Endothelial cell (in vitro differentiated cells): ENCODE data around the gene ENAH. TPM values are rescaled to one million over a fixed set of nuclear protein-coding genes. Genes with fewer than 3 reads are reported as not detected.
"Not testable (repeated sequence)": the region's sequence is repeated elsewhere in the genome, so short reads cannot be mapped to it uniquely, and the experiment has no call there.

Experiments
- DNase-seq: peaks from one replicate; pipeline ENCODE4 v3.0.0; 2021; ENCODE audit warnings: low spot score
- H3K27ac Mint-ChIP-seq: one replicate; pipeline ENCODE4 v1.8.0; 2021; ENCODE audit warnings: mixed read lengths, inconsistent platforms; ENCODE audit not compliant: unreplicated experiment
- H3K27me3 Mint-ChIP-seq: one replicate; pipeline ENCODE4 v1.8.0; 2021; ENCODE audit warnings: mild to moderate bottlenecking, moderate library complexity, mixed read lengths, inconsistent platforms; ENCODE audit not compliant: unreplicated experiment
- H3K36me3 Mint-ChIP-seq: one replicate; pipeline ENCODE4 v1.8.0; 2021; ENCODE audit warnings: mild to moderate bottlenecking, low read depth, mixed read lengths, inconsistent platforms; ENCODE audit not compliant: unreplicated experiment
- H3K4me1 Mint-ChIP-seq: one replicate; pipeline ENCODE4 v1.8.0; 2021; ENCODE audit warnings: mild to moderate bottlenecking, mixed read lengths, inconsistent platforms; ENCODE audit not compliant: unreplicated experiment
- H3K4me3 Mint-ChIP-seq: one replicate; pipeline ENCODE4 v1.8.0; 2021; ENCODE audit warnings: mild to moderate bottlenecking, mixed read lengths, inconsistent platforms; ENCODE audit not compliant: unreplicated experiment
- H3K9me3 Mint-ChIP-seq: one replicate; pipeline ENCODE4 v1.8.0; 2021; ENCODE audit warnings: mixed read lengths, inconsistent platforms; ENCODE audit not compliant: unreplicated experiment
- total RNA-seq: library from RNA; stranded (reverse); fragmentation: NEBNext Ultra II Directional; extraction: Animal tissue kit (Norgen Biotek cat#: 25700); gene quantifications from one replicate; pipeline ENCODE4 v1.2.1, GENCODE V29; 2021; ENCODE audit not compliant: unreplicated experiment
- TF ChIP-seq, protein P1 (sequence below): fragments of 200-600 bp; sonication (generic); IDR thresholded peaks from one replicate; pipeline ENCODE4 v1.5.0; 2021; ENCODE audit warnings: antibody characterized with exemption; ENCODE audit not compliant: unreplicated experiment

The ENAH gene
- total RNA-seq, 1 donor from 2014 or later: 82.9 TPM

DNA sequence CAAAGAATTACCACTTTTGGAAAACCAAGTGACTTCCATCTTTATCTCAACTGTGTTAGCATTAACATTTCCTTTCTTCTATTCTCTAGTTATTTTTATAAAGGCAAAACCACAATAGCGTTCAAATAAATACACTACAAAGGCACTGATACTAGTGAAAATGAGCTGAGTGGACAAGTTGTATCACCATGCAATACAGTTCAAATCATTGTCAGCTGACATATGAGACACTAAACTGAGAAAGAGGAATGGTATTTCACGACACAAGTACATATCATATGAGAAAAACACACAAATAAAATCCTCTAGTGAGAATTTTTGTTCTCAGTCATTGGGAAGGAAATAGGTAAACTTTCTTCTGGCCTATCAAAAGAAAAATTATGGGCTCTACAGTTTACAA lies 26.2 kb downstream of the ENAH start:
- Mint-ChIP-seq H3K4me3 (no peak overlapping the region), H3K27me3 (no peaks in the 10 kb centered on the region), H3K9me3 (no peaks in the 10 kb centered on the region), H3K27ac (no peak overlapping the region), H3K4me1 (peaks cover 10% of the 10 kb centered on the region), H3K36me3 (peaks cover 3% of the 10 kb centered on the region)
- no peak for DNase-seq
- TF ChIP-seq, protein P1, sequence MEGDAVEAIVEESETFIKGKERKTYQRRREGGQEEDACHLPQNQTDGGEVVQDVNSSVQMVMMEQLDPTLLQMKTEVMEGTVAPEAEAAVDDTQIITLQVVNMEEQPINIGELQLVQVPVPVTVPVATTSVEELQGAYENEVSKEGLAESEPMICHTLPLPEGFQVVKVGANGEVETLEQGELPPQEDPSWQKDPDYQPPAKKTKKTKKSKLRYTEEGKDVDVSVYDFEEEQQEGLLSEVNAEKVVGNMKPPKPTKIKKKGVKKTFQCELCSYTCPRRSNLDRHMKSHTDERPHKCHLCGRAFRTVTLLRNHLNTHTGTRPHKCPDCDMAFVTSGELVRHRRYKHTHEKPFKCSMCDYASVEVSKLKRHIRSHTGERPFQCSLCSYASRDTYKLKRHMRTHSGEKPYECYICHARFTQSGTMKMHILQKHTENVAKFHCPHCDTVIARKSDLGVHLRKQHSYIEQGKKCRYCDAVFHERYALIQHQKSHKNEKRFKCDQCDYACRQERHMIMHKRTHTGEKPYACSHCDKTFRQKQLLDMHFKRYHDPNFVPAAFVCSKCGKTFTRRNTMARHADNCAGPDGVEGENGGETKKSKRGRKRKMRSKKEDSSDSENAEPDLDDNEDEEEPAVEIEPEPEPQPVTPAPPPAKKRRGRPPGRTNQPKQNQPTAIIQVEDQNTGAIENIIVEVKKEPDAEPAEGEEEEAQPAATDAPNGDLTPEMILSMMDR: no peak

DNA sequence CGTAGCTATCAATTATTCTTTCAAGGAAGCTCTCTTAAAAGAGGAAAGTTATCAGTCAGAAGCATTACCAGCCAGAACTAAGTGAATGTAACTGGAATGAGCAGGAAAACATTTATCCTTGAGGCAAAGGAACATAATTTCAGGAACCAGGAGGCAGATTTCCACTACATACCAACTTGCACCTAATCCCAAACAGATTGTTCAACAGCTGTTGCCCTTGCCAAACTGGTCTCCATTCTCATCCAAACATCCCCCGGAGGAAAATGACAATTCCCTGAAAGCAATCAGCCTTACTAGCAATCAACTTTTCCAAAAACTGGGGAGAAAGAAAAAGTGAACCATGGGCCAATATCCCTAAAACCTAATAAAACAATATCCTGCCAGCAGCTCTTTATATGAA lies 35.0 kb downstream of the ENAH start:
- H3K36me3 Mint-ChIP-seq: peaks cover 4% of the 10 kb centered on the region
- peaks cover 6% of the 10 kb centered on the region for H3K4me1 Mint-ChIP-seq
- no peak overlapping the region for H3K27ac Mint-ChIP-seq
- H3K9me3 Mint-ChIP-seq: no peaks in the 10 kb centered on the region
- DNase-seq: no peak
- no peak overlapping the region for H3K4me3 Mint-ChIP-seq
- TF ChIP-seq, protein P1: no peak
- peaks cover 2% of the 10 kb centered on the region for H3K27me3 Mint-ChIP-seq

DNA sequence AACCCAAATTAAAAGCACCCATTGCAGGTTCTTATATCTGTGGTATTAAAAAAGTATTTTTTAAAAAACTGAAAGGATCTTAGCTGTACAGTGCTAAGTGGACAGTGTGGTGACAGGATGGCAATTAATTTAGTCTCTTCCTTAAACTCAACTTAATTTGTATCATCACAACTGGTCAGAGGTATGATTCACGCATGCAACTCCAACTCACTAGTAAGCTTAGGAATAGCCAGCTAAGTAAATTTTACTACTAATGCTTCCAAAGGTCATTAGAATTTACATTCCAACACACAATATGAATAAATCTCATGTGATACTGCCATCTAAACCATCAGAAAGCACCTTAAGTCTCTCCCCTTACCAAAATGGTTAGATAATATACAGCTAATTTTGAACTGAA lies 35.4 kb downstream of the ENAH start:
- no peaks in the 10 kb centered on the region for H3K9me3 Mint-ChIP-seq

DNA sequence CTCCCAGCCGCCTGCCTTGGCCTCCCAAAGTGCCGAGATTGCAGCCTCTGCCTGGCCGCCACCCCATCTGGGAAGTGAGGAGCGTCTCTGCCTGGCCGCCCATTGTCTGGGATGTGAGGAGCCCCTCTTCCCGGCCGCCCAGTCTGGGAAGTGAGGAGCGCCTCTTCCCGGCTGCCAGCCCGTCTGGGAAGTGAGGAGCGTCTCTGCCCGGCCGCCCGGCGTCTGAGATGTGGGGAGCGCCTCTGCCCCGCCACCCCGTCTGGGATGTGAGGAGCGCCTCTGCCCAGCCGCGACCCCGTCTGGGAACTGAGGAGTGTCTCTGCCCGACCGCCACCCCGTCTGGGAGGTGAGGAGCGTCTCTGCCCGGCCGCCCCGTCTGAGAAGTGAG lies 37.5 kb downstream of the ENAH start:
- not testable (repeated sequence) for H3K27me3 Mint-ChIP-seq, H3K9me3 Mint-ChIP-seq, H3K4me1 Mint-ChIP-seq, DNase-seq, H3K27ac Mint-ChIP-seq, H3K36me3 Mint-ChIP-seq, H3K4me3 Mint-ChIP-seq

More for the DNA sequence above, 35.4 kb downstream of the ENAH start:
- no peak overlapping the region for H3K4me3 Mint-ChIP-seq
- peaks cover 2% of the 10 kb centered on the region for H3K27me3 Mint-ChIP-seq
- peaks cover 6% of the 10 kb centered on the region for H3K4me1 Mint-ChIP-seq
- peaks cover 4% of the 10 kb centered on the region for H3K36me3 Mint-ChIP-seq
- TF ChIP-seq, protein P1: no peak
- H3K27ac Mint-ChIP-seq: no peak overlapping the region
- no peak for DNase-seq

DNA sequence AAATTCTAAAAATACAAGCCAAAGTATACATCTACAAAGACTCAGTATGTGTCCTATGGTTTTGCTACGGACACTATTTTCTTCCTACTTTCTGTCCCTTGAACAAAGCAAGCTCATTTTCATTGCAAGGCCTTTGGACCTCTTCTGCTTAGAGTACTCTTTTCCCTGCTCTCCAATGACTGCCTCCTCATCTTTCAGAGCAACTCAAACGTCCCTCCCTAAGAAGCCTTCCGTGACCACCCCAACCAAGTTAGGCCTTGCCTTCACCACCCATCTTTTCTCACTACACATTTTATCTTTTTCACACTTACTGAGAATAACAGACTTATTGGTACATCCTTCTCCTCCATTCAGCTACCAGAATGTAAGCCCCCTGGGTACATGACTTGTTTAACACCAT lies 39.9 kb downstream of the ENAH start:
- Mint-ChIP-seq H3K36me3 (no peaks in the 10 kb centered on the region), H3K9me3 (no peaks in the 10 kb centered on the region), H3K4me3 (no peak overlapping the region), H3K4me1 (peaks cover 5% of the 10 kb centered on the region), H3K27me3 (peaks cover 2% of the 10 kb centered on the region), H3K27ac (no peak overlapping the region)
- TF ChIP-seq, protein P1: no peak
- DNase-seq: no peak

DNA sequence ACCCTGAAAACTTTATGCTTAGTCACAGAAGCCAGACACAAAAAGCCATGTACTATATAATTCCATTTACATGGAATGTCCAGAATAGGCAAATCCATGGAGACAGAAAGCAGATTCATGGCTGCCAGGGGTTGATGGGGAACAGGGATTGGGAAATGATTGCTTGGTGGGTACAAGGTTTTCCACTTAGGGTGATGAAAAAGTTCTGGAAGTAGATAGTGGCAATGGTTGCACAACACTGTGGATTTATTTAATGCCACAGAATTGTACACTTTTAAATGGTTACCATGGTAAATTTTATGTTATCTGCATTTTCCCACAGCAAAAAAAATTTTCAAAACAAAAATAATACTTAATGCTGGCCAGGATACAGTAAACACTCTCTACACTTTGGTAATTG lies 40.6 kb downstream of the ENAH start:
- no peak for DNase-seq
- Mint-ChIP-seq H3K36me3 (no peaks in the 10 kb centered on the region), H3K4me1 (peaks cover 8% of the 10 kb centered on the region), H3K27me3 (peaks cover 2% of the 10 kb centered on the region), H3K27ac (no peak overlapping the region), H3K4me3 (no peak overlapping the region), H3K9me3 (no peaks in the 10 kb centered on the region)
- TF ChIP-seq, protein P1: no peak
